Ammon's horn (tissue), 1 donor: ENCODE results near the gene FEV.

Experiments
- DNase-seq: peaks from one replicate; pipeline ENCODE4 v3.0.0-alpha.2; 2016; ENCODE audit warnings: low spot score

FEV gene

DNA sequence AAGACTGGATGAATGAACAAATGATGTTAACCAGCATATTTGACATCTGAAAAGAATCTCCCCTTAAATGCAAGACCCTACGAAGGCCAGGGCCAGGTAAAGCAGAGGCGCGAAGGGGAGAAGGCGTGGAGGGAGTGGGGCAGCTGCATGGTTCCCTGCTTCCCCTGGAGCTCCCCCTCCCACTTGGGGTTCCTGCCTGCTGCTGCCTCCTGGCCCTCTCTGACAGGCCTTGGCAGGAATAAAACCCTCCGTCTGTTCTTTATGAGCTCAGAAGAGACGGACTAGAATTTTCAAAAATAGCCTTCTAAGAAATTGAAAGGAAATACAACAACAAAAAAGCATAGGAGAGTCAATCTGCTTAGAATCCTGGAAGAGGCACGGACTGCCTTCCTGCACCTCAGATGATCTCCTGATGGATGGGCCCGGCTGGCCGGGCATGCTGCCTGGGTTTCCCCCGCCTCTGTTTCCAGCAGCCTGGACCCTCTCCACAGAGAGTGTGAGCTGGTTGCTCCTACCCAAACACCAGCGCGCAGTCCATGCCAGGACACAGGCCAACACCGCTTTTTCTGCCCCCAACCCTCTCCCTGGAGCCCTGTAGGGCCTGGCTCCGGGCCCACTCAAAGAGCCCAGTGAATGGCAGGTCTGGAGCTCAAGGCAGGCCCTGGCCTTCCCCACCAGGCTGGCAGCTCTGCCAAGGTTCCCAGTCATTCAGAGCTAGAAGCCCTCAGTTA, 32.4 kb upstream of the FEV start:
- peak; percentile 75 for DNase-seq

DNA sequence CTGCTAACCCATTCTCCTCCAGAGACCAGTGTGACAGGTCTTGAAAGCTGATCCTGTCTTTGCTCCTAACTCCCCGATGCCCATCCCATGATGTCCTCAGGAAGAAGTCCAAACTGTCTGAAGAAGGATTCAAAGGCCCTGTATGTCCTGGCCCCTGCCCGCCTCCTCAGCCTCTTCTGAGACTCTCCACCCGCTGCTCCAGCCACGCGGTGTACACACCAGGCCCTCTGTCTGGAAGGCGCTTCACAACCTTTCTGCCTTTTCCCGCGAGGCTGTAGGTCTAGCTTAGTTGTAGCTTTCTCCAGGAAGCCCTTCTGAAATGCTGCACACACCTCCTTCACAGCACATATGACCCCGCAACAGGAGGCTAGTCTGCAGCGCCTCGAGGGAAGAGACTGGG, 31.7 kb upstream of the FEV start:
- no peak for DNase-seq

DNA sequence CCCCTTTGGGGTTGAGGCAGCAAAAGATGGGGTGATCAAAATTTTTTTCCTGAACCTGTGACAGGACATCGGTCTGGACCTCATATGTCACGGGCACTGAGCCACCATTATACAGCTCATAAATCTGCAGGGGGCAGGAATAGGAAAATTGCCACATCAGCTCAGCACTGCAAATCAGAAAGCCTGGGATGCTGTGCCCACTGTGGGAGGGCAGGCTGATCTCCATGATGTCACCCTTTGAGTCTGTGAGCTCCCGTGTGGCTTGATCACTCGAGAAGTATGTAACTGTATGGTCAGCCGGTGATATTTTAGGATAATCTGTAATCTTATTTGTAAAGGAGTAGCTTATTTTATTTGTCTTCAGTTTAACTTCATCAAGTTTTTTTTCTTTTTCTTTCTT, 25.9 kb upstream of the FEV start:
- no peak for DNase-seq

DNA sequence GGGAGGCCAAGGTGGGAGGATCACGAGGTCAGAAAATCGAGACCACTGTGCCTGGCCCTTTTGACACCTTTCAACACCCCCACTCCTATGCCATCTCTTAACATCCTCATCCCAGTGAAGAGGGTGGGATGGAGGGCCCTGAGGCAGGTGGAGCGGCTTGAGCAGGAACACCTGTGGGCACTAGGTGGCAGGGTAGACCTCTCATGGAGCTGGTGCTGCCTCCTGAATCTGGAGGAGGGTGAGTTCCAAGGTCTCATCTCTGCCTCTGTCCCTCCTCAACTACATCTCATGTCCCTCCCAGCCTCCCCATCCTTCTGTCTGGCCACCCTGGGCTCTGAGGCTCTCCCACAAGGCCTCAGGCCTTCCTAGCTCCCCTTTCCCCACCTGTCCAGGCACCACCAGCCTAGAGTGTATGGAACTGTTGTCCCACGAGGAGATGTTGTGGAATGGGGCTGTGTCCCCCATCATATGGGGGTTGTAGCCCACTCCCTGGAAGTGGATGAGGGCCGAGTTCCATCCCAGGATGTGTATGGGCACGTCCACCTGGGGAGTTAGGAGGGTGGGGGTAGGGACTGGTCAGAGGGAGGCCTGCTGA, 25.3 kb upstream of the FEV start:
- DNase-seq = no peak

DNA sequence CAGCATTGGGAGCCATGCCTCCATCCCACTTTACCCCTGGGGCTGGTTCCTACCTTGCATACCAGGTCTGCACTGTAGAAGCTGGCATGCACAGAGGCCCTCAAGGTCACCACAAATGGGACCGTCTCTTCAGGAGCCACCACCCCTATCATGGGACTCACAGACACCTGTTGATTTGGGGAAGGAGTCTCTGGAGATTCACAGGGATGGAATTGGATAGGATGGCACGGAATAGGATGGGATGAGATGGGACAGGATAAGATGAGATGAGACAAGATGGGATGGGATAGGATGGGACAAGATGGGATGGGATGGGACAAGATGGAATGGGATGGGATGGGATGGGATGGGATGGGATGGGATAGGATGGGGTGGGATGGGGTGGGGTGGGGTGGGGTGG, 24.3 kb upstream of the FEV start:
- no peak for DNase-seq

DNA sequence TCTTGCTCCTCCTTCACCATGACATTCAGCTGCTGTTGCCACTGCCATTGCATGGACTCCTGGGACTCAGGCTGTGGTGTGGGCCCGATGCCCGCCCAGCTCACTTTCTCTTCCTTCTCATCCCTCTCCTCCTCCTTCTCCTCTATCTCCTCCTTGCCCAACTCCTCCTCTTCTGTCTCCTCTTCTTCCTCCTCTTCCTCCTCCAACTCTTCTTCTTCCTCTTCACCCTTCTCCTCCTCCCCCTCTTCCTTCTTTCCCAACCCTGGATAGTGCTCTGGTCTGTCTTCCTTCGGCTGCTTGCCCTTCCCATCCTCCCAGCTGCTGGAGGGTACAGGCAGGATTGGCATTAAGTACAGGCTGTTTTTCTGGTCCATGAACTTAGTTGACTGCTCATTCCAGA, 19.0 kb upstream of the FEV start:
- no peak for DNase-seq

DNA sequence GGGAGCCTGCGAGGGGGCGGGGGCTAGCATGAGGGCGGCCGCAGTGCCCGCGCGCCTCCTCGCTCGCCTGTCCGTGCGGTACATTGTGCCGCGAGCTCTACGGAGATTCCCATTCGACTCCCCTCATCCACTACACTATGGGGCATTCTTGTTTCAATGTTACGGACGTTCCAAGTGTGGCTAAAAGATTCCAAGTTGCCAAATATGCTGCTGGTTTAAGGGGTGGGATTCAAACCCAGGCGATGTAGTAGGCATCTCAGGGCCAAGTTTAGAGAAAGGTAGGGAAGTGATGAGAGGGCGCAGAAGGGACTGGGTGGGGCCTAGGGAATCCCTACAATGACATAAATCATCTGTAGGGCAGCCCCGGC, 18.3 kb upstream of the FEV start:
- no peak for DNase-seq

DNA sequence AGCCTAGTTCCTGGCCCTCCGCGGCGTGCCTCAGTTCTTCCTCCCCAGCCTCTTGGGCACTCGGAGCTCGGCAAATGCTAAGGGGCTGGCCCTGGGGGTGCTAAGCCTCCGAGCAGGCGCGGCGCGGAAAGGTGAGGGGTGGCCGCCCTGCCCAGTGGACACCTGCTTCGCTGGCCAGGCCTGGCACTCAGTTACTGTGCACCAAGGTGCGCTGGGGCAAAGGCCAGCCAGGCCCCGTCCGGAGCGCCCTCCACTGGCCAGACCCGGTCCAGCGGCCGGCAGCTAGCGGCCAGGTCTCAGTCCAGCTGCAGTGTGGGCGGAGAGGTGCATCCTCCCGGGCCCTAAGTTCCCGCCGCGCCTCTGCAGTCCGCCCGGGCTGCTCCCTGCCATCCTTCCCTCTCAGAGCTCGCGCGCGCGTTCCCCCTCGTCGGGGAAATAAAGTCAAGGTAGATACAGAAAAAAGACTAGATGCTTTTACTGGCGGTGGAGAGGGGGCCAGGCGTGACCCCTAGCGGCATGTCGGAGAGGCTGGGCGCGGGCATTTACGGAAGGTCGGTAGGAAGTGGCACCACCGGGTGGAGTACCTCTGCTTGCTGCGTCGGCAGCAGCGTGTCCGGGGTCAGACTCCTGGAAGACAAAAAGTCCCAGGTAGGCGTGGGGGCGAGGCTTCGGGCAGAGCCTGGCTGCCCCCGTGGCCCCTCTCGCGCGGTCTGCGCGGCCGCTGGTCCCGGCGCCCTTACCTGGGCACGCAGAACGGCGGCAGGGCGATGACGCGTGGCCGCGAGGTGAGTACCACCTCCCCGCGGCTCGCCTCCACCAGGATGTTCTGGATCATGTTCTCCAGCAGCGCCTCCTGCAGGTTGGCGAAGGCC, 17.6 kb upstream of the FEV start:
- no peak for DNase-seq

DNA sequence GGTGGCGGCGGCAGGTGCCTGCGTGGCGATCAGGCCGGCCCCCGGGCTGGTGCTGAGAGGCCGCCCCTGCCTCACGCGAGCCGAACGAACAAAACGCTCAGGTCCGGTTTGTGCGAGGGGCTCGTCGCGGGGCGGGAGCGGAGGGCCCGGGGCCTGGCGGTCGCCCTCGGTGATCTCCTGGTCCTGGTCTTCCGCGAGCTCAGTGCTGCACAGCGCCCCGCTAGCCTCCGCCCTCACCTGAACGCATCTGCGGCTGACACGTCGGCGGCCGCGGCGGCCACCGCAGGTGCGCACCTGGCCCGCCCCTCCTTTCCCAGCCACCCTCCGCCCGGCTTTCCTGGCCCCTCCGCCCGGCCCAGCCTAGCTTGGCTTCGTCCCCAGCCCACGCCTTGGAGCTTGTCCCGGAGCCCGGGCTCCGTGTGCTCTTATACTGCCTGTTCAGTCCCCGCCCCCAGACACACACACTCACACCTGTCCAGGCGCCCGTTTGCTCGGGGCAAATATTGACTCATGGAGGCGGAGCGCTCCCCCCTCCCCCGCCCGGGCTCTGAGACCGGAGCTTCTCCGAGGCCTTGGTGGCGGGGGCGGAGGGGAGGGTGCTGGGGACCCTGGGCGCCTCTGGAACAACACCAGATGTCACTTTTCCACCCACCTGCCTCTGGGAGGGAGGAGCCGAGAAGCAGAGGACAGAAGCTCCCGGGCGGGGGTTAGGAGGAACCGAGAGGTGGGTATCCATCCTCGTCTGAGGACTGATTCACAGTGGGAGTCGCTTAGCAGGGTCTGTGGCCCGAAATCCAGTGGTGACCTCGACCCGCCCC, 16.8 kb upstream of the FEV start:
- DNase-seq = no peak

DNA sequence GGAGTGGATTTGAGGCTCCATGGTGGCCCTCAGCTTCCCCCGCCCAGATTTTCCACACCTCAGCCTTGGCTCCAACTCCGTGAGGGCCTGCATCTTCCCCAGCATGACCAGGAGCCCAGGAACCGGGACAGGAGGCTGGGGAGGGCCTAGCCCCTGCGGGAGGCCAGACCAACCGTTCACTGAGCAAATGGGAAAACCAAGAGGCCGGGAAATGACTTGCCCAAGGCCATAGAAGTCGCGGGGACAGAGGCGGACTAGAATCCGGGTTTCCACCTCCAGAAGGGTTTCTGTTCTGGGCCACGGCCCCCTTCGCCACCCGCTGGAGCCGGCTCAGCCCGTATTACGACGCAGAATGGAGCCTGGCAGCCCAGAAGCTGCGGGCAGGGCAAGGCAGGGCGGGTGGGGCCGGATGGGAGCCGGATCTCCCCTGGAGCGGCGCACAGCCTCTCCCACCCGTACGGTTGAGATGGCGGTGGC, 16.2 kb upstream of the FEV start:
- no peak for DNase-seq

DNA sequence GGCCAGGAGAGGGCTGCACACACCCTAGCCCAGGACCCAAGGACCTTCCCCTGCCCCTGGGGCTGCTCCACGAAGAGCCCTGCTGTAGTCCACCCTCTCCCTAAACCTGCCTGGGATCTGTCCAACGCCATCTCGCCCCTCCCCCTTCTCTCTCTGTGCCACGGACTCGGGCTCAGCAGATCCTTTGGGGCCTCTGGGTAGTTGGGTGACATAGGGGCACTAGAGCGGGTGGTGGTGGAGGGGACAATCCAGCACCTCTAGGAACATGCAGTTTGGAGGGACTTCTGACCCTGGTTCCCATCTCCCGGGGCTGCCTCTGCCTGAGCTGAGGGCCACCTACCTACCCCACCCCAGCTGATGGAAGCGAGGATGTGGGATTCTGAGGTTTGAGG, 15.6 kb upstream of the FEV start:
- no peak for DNase-seq

DNA sequence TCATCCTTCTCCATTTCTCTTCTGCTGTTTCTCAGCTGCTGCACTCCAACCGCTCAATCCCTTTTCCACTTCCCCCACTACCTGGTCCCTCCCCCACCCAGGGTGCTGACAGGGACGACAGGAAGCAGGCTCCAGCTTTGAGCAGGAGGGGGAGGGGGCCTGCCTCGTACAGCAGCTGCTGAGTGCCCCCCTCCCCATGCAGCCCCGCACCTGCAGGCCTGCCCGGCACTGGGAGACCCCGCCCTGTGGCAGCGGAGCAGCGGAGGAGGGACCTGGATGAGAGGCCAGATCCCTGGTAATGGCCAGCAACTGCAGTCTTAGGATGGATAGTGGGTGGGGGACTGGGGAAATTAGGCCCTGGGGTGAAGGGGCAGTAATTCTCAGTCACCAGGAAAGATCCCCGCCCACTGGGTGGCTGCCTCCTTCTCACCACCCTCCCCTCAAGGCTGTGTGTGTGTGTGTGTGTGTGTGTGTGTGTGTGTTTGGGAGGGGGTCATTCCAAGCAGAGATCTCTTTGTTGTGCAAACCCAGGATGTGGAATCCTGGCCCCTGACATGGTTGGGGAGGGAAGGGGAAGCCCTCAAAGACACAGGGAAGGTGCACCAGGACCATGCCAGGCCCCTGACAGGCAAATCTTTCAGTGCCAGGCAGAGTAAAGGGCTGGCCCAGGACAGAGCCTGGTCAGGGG, 15.0 kb upstream of the FEV start:
- DNase-seq = no peak

DNA sequence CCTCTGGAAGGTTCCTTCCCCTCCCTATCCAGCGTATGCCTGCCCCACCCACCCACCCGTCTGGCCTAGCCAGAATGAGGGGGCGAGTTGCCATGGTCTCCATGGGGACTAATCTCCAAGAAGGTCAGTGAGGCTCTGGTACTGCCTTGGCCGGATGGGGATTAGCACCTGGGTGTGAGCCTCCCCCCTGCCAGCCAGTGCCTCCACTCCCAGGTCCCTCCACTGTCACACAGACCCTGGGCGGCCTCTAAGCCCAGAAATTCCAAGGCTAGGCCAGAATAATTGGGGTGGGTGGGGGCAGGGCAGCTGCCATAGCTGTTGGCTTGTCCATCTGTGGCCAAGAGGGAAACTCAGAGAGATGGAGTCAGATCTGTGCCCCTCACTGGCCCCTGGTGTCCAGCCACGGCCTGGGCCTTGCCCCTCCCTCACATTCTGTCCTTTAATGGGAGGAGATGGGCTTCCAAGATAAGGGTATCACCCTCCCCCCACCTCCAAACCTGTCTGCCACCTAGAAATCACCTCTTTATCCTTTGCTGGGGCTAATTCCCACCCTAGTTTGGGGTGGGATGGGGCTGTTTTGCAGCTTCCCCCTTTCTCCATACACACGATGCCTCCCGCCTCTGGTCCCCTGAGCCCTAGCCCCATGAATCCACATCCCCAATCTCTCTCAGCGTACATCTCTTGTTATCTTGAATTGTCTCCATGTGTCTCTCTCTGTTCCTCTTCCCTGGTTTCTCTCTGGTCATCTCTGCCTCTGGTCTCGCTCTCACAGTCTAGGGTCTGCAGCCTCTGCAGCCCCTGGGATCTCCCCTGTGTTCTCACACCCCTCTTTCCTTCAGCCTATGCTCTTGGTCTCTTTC, 14.3 kb upstream of the FEV start:
- DNase-seq = no peak

DNA sequence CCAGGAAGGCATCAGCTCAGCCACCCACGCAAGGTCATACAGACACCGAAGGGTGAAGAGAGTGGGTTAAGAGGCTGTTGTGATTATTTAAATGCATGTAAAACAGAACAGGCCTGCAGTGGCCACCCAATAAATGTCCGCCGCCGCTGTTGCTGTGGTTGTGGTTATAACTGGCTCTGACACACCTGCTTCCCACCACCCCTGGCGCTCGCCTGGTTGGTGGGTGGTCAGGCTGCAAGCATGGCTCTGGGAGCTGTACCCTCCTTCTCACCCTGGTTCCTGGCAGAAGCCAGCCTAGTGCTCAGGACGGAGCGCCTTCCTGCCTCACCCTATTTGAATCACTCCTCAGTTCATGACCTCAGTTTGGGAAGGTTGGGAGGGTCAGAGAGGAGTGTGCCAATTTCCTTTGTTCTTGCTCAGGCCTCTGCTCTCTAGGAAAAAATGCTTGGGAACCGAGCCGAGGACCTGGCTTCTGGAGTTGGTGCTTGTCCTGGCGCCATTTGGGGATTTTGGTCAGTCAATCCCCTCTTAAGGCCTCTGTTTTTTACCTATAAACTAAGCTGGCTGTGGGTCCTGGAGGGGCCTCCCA, 13.5 kb upstream of the FEV start:
- DNase-seq = no peak

DNA sequence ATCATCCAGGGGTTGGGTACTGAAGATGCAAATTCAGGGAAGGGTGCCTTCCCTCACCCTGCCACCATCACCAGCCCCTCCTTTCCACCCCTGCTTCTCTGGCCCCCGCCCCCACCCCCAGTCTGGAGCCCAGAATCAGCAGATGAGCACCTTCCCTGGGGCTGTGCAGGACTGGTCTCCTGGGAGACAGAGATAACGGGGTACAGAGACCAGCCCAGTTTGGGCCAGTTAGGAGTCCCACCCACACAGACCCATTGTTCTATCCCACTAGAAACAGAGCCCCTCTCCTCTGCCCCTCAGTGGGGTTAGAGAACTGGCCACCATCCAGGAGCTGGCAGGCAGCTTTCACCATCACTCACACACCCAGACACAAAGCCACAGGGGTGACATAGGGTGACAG, 12.7 kb upstream of the FEV start:
- DNase-seq = no peak

DNA sequence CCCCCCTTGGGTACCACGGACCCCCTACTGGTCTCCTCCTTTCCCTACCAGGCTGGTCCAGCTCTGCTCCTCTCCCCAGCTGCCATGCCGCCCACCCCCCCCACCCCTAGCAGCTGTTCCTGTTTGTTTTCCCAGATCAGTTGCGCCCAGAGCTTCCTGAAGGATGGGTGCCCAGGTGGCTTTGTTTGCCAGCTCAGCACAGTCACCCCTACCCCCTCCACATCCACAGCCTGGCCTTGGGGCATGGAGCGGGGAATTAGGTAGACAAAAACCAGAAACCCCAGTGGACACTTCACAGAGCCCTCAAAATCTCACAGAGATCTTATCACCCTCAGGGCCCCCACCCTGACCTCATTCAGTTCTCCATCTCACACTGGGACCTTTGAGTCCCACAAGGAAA, 12.0 kb upstream of the FEV start:
- no peak for DNase-seq

DNA sequence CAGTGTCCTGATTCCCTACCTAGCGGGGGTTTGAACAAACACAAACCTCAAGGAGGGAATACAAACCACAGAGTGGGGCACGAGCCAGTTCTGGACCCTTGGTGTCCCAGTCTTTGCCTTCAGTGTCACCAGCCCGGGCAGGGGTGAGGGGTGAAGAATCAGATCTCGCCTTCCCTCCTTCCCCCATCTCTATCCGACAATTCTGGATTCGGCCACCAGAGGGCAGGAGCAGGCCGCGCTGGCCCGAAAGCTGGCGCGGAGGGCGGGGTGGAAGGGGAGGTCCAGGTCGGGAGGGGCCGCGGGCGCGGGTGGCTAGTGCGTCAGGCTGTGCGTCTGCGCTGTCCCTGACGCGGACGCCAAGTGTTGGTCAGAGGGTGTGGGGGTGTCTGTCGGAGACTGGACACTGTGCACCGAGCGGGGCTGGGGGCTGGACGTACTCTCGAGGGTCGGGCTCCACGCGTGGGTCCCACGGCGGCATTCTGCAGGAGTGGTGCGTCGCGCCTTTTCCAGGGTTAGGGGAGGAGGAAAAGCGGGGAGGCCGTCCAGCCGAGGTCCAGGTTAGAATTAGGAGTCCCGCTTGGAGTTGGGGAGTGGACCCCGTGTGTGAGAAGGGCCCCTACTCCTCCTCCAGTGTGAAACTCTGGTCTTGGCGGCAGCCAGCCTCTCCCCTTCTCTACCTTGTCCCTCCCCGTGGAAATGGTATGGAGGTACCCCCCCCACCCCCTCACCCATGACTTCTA, 11.2 kb upstream of the FEV start:
- DNase-seq = peak; percentile 86

DNA sequence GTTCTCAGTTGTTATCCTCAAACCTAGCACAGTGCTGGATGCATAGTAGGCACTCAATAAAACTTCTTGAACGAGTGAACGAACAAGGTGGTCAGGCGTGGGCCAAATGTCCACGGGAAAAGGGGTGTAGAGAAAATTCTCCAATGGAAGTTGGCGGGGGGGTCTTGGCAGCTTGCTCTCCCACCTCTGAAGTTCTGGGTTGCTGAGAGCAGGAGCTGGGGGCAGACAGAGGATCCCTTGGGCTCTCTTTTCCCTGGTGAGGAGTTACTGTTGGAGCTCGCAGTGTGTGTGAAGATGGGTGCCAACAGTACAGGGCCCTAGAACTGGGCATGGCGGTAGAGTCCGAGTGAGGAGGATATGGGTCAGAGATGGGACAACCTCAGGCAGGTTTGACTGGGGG, 10.6 kb upstream of the FEV start:
- no peak for DNase-seq
